DMS153 (cell line): ENCODE data around the gene SUSD2.

Experiments
- DNase-seq: peaks from one replicate; lab custom pipeline; 2025; lab: John Stamatoyannopoulos, UW

SUSD2 gene

DNA sequence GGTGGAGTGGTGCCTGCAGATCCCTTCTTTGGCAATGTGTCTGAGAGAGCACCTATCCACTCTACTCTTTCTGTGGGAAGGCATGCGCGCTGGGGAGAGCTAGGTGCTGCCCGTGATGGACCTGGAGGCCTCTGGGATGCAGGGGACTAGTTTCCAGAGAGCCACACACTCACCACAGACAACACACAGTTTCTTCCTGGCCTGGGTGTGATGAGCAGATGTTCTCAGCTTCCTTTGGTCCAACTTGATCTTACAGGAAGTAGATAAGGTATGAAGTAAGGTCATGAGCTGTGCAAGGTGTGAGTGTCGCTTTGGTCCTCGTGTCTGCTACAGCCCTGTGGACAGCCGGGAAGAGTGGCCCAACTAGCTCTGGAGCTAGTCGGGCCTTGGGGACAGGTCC is 27.3 kb upstream of the SUSD2 start:
- DNase-seq: no peak

DNA sequence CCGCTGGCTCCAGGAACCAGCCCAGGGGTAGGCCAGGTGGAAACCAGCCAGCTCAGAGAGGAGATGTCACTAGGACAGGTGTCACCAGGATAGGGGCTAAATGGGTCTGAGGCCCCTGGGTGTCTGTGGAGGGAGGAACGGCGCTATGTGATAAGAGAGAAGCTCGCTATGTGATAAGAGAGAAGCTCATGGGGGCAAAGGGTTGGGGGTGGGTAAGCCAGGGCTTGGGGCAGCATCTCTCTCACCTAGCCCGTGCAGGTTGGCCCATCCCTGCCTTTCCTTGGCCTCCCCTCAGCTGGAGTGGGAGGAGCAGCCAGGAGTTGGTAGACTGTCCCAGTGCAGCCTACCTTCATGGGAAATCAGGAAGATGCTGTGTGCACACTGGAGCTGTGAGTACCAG is 26.5 kb upstream of the SUSD2 start:
- no peak for DNase-seq

DNA sequence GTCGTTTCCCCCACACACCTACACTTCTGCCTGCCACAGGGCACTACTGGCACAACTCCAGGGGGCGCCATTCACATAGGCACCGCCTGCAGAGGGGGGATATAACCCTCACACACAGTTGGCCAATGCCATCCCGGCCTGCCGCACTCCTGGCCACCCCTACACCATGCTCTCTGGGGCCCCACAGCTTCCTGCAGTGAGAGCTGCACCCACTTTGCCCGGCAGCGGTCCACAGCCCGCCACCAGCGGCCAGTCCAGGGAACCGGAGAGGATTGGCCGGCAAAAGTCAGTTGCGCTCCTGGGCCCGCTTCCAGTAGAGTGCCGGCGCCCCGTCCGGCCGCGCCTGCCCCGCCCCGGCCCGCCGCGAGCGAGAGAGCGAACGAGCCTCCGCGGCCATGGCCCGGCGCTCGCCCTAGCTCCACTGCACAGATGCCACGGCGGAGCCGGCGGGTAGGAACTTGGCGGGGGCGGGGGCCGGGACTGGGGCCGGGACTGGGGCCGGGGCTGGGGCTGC is 25.6 kb upstream of the SUSD2 start:
- no peak for DNase-seq

DNA sequence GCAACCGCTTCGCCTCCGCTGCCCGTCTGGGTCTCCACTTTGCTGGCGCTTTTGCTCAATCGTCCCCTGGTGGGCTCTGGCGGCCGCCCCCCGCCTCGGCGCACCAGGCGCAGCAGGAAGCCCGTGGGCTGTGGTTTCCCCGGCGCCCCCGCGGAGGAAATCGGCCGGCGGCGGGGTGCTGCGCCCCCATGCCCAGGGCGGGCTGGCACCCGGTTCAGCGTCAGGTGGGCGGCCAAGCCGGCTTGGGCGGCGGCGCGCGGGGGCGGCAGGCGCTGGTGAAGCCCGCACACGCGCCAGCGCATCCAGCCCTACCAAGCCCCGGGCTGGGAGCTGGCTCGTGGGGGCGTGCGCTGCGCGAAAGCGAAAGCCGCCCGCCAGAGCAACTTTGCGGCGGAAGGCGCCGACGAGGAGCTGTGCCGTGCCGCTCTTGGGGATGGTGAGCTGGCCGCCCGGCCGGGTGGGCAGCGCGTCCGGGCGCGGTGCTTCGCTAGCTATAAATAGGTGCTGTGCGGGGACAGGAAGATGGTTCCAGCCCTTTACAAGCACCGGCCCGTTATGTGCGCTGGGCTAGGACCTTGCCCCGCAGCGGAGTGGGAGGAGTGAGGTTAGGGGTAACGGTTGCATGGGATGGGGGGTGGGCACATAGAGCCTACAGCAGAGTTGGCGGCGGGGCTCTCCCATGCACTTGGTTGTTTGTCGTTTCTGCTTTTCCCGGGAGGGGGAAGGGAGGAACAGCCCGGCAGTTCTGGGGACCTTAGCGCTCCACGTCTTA is 25.0 kb upstream of the SUSD2 start:
- DNase-seq: no peak

DNA sequence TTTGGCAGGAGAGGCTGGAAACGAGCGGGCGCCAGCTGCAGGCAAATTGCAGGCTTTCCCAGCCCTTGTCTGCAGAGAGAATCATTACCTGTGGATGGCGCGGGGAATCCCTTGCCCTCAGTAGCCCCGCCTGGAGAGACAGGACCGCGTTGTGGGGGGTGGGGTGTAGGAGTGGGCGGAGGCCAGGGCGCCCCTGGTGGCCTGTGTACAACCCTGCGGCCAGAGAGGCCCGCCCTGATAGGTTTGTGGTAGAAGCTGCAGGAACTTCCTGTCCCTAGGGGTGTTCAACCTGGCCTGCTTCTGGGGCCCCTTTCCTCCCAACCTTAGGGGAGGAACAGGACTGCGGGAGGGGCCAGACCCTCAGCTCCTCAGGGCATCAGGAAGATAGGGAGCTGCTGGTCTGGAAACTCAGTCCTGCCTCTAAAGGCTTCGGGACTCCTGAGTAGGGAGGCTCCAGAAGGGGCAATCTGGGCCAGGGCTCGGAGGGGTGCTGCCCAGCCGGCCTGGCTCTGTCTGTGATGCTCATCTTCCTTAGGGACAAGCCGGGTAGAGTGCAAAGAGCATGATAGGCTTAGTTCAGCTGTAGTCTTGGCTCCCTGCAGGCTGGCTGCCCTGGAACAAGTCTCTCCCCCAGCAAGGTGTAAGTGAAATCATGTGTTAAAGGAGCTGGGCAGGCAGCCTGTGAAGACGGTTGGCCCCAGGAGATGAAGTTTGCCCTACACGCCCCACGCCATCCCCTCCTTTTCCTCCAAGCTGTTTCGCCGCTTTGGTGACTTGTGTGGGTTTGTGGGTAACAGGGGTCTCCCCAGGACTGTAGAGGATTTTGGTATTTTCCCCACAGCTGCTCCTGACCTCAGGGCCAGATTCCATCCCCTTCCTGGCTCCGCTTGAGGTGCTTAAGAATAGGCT is 24.1 kb upstream of the SUSD2 start:
- peak; percentile 92 for DNase-seq

DNA sequence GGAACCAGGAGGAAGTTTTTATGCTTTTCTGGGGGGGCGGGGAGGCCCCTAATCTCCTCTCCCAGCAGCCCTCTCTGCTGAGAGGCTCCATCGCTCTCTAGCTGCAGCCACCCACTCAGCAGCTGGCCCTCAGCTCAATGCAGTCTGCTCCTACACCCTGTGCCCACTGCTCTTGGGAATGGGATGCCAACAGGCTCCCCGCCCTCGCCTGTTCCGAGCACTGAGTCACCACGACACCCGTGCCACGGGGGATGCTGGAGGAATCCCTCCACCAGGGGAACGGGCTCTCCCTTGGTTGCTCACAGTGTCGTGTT is 23.5 kb upstream of the SUSD2 start:
- DNase-seq: no peak

DNA sequence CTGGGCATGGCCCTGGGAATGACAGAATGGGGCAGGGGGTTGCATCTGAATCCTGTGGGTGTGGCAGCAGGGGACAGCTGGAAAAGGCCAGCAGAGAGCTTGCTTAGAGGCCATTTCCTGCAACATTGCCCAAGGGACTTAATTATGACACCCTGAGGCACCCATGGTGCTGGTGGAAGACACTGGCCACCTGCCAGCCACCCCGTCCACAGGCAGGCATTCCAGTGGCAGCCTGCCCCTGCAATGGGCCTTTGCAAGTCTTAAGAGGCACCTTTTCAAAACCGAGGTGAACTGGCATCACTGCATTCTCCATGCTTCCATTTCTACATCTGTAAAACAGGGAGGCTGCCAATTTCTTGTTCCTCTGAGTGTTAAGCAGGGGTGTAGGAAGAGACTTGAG is 21.6 kb upstream of the SUSD2 start:
- peak; percentile 28 for DNase-seq

DNA sequence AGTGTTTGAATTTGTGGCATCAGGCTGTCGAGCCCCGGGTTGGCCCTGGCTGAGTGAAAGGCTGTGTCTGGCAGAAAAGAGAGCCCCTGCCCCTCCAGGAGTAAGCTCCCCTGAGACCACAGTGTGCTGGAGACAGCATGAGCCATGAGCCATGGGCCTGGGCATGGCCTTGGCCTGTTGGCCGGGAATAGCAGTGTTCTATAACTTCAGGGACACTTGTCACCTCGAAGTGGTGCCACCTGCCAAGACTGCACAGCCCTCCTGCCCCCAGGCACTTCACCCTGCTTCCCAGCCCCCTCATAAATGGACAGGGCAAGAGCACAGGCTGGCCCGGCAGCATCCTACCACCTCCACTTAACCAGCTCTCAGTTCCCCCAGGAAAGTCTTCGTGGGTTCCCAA is 20.7 kb upstream of the SUSD2 start:
- DNase-seq: no peak

DNA sequence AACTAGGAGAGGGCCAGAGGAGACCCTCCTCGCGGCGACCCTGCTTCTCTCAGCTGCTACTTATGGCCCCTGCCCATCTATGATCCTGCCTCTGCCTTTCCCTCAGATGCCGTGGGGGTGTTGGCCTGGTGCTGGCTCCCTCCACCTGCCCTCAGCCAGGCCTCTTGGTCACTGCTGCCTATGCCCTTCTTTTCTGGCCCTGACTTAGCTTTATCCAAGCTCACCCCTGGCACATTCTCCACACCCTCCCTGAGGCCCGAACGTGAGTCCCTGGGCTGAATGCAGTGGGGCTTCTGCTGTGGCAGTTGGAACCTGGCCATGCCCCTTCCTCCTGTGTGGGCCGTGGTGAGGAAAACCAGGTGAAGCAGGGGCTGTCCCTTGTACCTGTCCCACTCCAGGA is 19.8 kb upstream of the SUSD2 start:
- no peak for DNase-seq

DNA sequence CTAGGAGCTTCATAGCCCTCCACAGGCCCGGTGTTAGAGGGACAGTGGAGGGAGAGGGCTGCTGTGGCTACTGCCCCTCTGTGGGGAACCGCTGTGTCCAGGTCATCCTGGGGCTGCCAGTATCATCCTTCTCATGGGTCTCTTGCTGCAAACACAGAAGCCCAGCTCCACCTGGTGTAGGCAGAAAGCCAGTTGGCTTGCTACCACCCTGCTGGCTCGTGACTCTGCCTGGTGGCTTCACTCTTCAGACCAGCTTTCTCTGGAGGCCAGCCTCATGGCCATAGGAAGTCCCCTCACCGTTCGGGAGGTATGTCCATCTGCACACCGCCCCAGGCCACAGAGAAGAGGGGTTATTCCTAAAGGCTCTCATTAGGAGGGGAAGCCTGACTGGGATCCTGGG is 19.4 kb upstream of the SUSD2 start:
- no peak for DNase-seq

DNA sequence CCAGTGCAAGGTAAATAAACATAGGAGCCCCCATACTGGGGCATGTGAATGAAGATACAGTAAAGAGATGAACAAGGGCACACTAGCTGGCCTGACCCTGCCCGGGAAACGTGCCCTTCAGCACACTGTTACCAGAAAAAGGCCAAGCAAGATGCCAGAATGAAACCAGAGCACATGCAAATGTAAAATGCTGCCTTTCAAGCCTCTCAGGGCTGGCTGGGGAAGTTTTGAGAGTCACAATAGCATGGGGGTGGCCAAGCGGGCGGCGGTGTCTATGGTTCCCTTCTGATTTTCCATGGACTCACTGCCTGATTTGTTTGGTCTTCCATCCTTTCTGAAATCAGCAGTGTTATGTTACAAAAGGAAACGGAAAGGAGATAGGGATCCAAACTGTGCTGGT is 18.9 kb upstream of the SUSD2 start:
- no peak for DNase-seq

DNA sequence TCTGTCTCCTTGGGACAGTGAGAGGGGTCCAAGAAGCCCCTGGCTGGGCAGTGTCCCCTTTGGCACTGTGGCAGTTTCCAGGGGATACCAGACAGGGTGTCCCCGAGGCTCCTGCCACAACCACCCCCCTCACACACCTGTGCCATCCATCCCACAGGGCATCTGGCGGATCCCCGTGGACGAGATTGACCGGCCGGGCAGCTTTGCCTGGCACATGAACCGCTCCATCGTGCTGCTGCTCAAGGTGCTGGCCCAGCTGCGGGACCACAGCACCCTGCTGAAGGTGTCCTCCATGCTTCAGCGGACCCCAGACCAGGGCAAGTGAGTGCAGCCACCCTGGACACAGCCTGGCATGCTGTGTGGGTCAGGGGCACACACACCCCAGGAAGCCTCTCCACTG is 17.0 kb upstream of the SUSD2 start:
- DNase-seq: no peak

DNA sequence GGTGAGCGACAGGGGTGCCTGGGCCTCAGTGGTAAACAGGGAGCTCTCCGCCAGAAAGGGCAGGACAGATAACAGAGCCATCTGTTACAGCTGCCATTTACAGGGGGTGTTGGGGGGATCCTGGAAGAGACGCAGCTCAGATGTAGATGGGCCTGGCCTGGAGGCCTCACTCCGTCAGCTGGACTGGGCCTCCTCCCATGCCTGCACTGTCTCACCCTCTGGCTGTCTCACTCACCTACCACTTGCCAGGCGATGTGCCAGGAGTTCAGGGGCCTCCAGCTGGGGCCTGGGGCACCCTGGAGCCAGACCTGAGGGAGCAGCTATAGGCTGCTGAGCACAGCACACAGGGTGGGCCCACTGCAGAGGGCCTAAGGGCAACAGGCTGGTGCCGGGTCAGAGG is 16.3 kb upstream of the SUSD2 start:
- DNase-seq: no peak

DNA sequence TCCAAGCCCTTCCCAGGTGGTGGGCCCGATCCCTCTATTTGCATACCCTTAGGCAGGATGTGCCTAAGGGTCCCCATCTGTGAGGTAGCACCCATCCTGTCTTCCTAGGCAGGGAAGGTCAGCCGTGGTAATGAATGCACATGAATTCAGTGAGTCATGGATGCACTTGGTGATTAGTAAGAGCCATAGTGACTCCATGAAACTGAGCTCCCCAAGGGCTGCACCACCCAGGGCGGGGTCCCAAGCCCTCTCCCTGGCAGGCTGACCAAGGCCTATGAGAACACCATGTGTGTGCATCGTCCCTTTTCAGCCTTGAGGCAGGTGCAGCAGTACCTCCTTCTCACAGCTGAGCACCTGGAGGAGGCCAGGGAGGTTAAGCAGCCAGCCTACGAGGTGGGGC is 15.6 kb upstream of the SUSD2 start:
- no peak for DNase-seq

DNA sequence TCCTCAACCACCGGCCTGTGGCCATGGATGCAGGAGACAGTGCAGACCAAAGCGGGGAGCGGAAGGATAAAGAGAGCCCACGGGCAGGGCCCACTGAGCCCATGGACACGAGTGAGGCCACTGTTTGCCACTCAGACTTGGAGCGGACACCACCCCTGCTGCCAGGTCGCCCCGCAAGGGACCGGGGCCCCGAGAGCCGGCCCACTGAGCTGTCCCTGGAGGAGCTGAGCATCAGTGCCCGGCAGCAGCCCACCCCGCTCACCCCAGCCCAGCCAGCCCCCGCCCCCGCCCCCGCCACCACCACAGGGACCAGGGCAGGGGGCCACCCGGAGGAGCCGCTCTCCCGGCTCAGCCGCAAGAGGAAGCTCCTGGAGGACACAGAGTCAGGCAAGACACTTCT is 14.5 kb upstream of the SUSD2 start:
- no peak for DNase-seq

DNA sequence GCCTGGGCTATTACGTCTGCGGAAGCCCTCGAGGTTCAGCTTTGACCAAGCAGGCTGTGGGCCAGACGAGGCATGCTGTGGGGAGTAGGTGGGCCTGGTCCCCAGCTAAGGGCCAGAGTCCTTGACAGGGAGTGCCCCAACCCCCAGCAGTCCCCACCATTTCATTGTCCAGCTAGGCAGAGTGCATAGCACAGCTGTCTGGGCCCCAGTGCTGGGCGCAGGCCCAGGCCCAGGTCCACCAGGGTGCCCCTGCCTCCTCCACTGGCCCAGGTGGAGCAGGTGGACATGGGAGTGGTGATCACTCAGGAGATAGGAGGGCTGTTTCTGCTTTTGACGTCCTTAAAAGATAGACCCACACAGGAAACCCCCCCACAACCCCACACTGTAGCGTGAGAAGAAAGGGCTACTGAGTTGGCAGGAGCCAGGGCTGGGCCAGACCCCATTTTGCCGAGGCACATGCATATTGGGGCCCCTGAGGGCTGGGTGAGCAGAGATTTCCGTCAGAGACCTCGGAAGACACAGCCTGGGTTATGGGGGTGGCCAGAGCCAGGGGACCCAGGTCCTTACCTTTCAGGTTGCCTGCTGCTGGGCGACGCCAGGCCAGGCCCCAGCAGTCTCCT is 11.7 kb upstream of the SUSD2 start:
- no peak for DNase-seq

DNA sequence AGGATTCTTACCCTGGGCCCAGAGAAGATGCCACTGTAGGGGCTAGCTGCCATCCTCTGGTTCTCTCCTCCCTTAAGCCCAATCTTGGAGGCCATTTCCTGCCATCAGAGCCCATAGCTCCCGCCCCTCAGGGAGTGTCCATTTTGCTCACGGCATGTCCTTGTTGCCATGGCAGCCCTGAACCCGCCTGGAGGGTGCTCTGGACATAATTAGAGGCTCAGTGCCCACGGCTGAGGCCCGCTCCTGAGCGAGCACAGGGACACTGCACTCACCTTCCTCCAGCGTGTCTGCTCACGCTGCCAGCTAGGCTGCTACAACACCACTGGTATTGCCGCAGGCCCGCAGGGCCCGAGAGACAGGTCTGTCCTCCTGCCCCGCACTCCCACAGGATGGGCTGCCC is 11.1 kb upstream of the SUSD2 start:
- no peak for DNase-seq

DNA sequence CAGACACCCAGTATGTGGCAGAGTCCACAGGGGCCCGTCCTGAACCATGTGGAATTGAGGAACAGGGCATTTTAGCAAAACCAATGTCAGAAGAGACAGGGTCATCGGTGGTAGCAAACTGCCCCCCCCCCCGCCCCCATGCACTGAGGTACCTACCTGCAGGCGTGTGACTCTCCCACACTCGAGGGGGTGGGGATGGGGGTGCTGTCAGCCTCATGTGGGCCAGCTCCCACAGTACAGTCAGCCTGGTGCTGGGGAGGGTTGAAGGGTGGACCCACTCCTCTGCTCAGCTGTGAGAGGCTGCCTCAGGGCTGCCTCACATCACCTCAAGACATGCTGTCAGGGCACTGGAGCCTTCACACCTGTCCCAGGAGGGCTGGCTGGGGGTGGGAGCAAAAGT is 10.7 kb upstream of the SUSD2 start:
- DNase-seq: no peak

DNA sequence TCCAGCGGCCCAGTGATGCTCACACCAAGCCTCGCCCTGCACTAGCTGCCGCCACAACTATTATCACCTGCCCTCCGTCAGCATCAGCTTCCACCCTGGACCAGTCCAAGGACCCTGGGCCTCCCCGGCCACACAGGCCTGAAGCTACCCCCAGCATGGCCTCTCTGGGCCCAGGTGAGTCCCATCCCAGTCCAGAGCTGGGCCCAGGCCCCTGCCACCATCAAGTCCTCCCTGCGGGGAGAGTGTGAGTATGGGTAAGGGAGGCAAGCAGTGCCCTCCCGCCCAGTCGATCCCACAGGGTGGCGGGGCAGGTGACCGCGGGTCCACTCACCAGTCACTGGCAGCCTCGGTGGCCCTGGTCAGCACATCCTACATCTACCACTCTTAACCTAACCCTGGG is 9.5 kb upstream of the SUSD2 start:
- DNase-seq: no peak

DNA sequence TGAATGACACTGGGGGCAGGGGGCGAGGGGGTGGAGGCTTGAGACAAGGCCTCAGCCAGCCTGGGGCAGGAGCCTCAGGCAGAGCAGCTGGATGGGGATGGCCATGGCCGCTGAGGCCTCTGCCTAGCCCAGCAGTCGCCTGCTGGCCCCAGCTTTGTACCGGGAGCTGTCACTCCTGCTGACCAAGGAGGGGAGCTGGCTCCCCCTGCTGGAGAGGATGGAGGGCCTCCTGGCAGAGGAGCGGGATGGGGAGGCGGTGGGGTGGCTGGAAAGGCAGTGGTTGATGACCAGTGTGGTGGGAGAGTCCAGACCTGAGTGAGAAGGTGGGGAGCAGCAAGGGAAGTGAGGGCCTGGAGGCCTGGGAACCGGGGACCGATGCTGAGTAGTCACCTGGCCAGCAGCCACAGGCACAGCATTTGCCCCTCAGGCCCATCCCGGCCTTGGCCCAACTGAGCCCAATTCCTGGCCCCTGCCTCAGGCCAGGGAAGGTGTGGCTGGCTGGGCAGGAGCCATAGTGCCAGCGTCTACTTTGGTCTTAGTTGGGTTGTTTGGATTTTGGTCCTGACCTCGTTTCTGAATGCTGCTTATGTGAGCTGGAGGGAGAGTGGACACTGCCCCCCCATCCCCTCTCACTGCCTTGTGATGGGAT is 6.0 kb upstream of the SUSD2 start:
- DNase-seq: no peak

DNA sequence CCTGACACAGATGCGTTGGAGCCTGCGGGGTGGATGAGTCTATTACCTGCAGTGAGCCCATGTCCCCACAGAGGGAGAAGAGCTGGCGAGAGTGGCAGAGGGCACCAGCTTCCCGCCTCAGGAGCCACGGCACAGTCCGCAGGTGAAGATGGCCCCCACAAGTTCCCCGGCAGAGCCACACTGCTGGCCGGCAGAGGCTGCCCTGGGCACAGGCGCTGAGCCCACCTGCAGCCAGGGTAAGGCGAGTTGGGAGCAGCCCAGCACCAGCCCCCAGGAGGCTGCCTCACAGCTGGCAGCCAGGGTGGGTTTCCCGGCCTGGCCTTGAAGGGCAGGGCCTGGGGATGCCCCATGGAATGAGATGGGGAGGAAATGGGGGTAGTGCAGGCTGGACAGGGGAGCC is 5.2 kb upstream of the SUSD2 start:
- DNase-seq: no peak

DNA sequence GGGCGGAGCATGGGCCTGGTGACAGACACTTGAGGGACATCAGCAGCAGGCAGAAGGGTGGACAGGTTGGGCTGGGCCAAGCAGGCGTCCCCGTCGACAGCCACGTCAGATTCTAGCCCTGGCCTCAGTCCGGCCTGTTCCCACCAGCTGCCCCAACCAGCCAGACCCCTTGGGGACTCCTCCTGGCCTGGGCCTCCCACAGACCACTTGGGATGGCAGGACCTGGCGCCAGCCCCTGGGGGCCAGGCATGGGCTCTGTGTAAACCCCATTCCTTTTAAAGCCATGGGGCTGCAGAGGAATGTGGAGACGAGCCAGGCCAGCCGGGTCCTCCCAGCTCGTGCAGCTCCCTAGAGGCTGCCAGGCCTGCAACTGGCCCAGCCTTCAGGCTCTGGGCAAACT is 4.7 kb upstream of the SUSD2 start:
- no peak for DNase-seq

DNA sequence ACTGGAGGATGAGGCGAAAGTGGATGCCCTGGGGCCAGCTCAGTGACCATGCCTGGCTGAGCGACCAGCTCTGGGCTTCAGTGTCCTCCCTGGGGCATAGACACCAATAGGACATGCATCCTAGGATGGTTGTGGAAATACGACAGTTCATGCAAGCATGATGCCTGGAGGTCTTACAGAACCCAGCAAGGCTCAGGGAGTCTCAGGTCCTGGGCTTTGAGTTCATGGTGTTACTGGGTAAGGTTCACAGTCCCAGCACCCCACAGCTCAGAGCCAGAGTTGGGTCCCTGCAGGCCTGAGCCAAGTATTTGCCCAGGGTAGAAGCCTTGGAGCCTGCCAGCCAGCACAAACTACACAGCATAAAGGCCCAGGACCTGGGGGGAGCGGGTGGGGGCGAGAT is 4.2 kb upstream of the SUSD2 start:
- no peak for DNase-seq
